ENCODE data around the gene SOX15.
A peak's percentile ranks its signal among the peaks of the same experiment; 100 is the strongest.
"Not testable (repeated sequence)": the region's sequence is repeated elsewhere in the genome, so short reads cannot be mapped to it uniquely, and the experiment has no call there.

The SOX15 gene

GRCh38 chr17:7589891-7590691 lies at the start of gene SOX15:
Gene SOX15, minus strand, starts transcription at chr17:7590094. Its CDS starts 418 bp downstream, at chr17:7589676.
- DNase-seq (ENCODE audit: low read depth) = no peak

GRCh38 chr17:7636163-7636562 lies 46.3 kb upstream of the SOX15 start:
- no peak for DNase-seq (ENCODE audit: low read depth)

- DNase-seq (ENCODE audit: low read depth) = no peak
These were observed 44.5 kb upstream of the SOX15 start for GRCh38 chr17:7634384-7634783.

GRCh38 chr17:7633093-7633492 lies 43.2 kb upstream of the SOX15 start:
- DNase-seq (ENCODE audit: low read depth) = no peak

GRCh38 chr17:7632492-7632894 lies 42.6 kb upstream of the SOX15 start:
- DNase-seq (ENCODE audit: low read depth) = no peak

- no peak for DNase-seq (ENCODE audit: low read depth)
These were observed 41.8 kb upstream of the SOX15 start for GRCh38 chr17:7631398-7632380.

GRCh38 chr17:7629939-7630571 lies 40.2 kb upstream of the SOX15 start, which contains the start of gene SHBG:
Gene SHBG, plus strand, starts transcription at chr17:7630135. Its CDS starts 38 bp downstream, at chr17:7630173.
- no peak for DNase-seq (ENCODE audit: low read depth)

GRCh38 chr17:7627250-7628121 lies 37.6 kb upstream of the SOX15 start, which contains the start of gene SAT2:
Gene SAT2, minus strand, starts transcription at chr17:7627821. Its CDS starts 186 bp downstream, at chr17:7627635.
- peak; percentile 75 for DNase-seq (ENCODE audit: low read depth)

- DNase-seq (ENCODE audit: low read depth) = no peak
These were observed 37.0 kb upstream of the SOX15 start for GRCh38 chr17:7626956-7627249.

GRCh38 chr17:7626307-7626706 lies 36.4 kb upstream of the SOX15 start:
- no peak for DNase-seq (ENCODE audit: low read depth)

GRCh38 chr17:7625749-7626148 lies 35.9 kb upstream of the SOX15 start:
- not testable (repeated sequence) for DNase-seq (ENCODE audit: low read depth)

- DNase-seq (ENCODE audit: low read depth) = no peak
These were observed 33.8 kb upstream of the SOX15 start for GRCh38 chr17:7623661-7624060.

- no peak for DNase-seq (ENCODE audit: low read depth)
These were observed 30.9 kb upstream of the SOX15 start for GRCh38 chr17:7620835-7621234.

- DNase-seq (ENCODE audit: low read depth) = no peak
These were observed 28.7 kb upstream of the SOX15 start for GRCh38 chr17:7618608-7619007.

GRCh38 chr17:7615265-7615747 lies 25.4 kb upstream of the SOX15 start:
- no peak for DNase-seq (ENCODE audit: low read depth)

- DNase-seq (ENCODE audit: low read depth) = peak; percentile 95
These were observed 24.8 kb upstream of the SOX15 start, which contains the start of gene FXR2 for GRCh38 chr17:7614425-7615264. Gene FXR2, minus strand, starts transcription at chr17:7614897. Its CDS starts 365 bp downstream, at chr17:7614532.

GRCh38 chr17:7613769-7614424 lies 24.0 kb upstream of the SOX15 start:
- no peak for DNase-seq (ENCODE audit: low read depth)

GRCh38 chr17:7612294-7612640 lies 22.4 kb upstream of the SOX15 start:
- no peak for DNase-seq (ENCODE audit: low read depth)

- DNase-seq (ENCODE audit: low read depth) = no peak
These were observed 21.9 kb upstream of the SOX15 start for GRCh38 chr17:7611635-7612293.

Measured in activated T-cell treated with anti-CD3 and anti-CD28 coated beads for 1 hour (primary cell).